Activated T-cell treated with anti-CD3 and anti-CD28 coated beads, Interleukin-2, amount 50 U/mL, for 72 hours (primary cell): ENCODE data around the gene TRPM8. TPM values are rescaled to one million over a fixed set of nuclear protein-coding genes. Genes with fewer than 3 reads are reported as not detected.

Experiments
- ATAC-seq, 2 donors: fragments of 150-1000 bp; cut with Tn5 transposase; replicated peaks in 1 of 2; 2 replicates each; pipeline ENCODE4 v1.10.0; 2021; ENCODE audit warnings: moderate library complexity in 2 of 2, mild to moderate bottlenecking in 1 of 2
- DNase-seq, 2 donors: peaks; one replicate each; pipeline ENCODE4 v3.0.0; 2021 to 2022; ENCODE audit warnings: mixed read lengths in 1 of 2
- H3K27ac Mint-ChIP-seq: one replicate; pipeline ENCODE4 v1.8.0; 2022; ENCODE audit warnings: mild to moderate bottlenecking, moderate library complexity, mixed read lengths
- H3K27me3 Mint-ChIP-seq: one replicate; pipeline ENCODE4 v1.8.0; 2022; ENCODE audit warnings: low read depth, mixed read lengths
- H3K36me3 Mint-ChIP-seq, 2 donors: one replicate each; pipeline ENCODE4 v1.8.0; 2022; ENCODE audit warnings: mixed read lengths in 2 of 2, mild to moderate bottlenecking in 1 of 2; ENCODE audit not compliant: insufficient read depth in 2 of 2
- H3K4me1 Mint-ChIP-seq: one replicate; pipeline ENCODE4 v1.8.0; 2022; ENCODE audit warnings: low read depth, mixed read lengths
- H3K4me3 Mint-ChIP-seq, 2 donors: one replicate each; pipeline ENCODE4 v1.8.0; 2022; ENCODE audit warnings: mild to moderate bottlenecking in 2 of 2, mixed read lengths in 2 of 2, moderate library complexity in 2 of 2
- H3K9me3 Mint-ChIP-seq, 2 donors: one replicate each; pipeline ENCODE4 v1.8.0; 2022; ENCODE audit warnings: mixed read lengths in 2 of 2
- total RNA-seq, 2 donors: library from RNA; stranded (reverse); gene quantifications; one replicate each; pipeline ENCODE4 v1.2.3, GENCODE V29; 2022

TRPM8 gene
- total RNA-seq, 2 donors from 2014 or later, result not detected

DNA sequence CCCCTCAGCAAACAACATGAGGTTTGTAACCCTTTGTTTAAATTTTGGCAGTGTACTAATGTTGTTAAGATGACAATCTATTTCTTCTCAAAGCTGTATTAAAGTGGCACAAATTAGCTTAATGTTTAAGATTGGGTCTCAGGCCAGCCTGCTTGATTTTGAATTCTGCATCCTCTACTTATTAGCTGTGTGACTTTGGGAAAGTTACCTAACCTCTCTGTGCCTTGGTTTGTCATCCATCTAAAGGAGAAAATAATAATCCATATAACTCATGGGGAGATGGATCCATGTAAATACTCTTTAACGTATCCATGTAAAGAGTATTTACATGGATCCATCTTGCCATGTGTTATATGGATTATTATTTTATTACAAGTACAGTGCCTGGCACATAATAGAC is 2.1 kb downstream of the TRPM8 start:
- no peak for DNase-seq
- no peak for ATAC-seq
- Mint-ChIP-seq H3K27ac (no peak overlapping the region), H3K36me3 (no peaks in the 10 kb centered on the region), H3K4me3 (no peak overlapping the region), H3K9me3 (no peaks in the 10 kb centered on the region), H3K27me3 (peaks cover 39% of the 10 kb centered on the region), H3K4me1 (peaks cover 10% of the 10 kb centered on the region)

DNA sequence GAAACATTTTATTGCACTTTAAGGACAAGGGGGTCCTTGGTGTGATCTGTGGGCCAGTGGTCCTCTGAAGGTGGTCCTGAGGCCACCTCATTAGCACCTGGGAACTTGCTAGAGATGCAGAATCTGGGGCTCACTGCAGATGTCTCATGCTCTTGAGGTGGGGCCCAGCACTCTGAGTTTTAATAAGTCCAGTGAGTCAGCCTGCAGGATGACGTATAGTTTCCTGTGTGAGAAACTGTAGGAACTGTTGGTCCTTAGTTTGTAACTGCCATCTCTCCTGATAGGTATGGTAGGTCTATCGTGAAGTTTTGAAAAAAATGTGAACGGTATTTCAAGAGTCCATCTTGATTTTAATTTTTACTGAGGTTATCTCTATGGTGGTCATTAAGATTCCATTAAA is 2.8 kb downstream of the TRPM8 start:
- peaks cover 44% of the 10 kb centered on the region for H3K27me3 Mint-ChIP-seq
- ATAC-seq (peak; percentile 72 to 79), DNase-seq (peak in 1 of 2 donors; percentile 15)
- H3K9me3 Mint-ChIP-seq, result no peaks in the 10 kb centered on the region
- no peak overlapping the region for H3K27ac Mint-ChIP-seq
- peaks cover 10% of the 10 kb centered on the region for H3K4me1 Mint-ChIP-seq
- no peaks in the 10 kb centered on the region for H3K36me3 Mint-ChIP-seq
- H3K4me3 Mint-ChIP-seq, result no peak overlapping the region

GRCh38 chr2:233922471-233922870 is 5.3 kb downstream of the TRPM8 start:
- ATAC-seq, result no peak
- Mint-ChIP-seq H3K9me3 (no peaks in the 10 kb centered on the region), H3K4me3 (no peak overlapping the region), H3K36me3 (no peaks in the 10 kb centered on the region), H3K4me1 (peaks cover 10% of the 10 kb centered on the region), H3K27ac (no peak overlapping the region), H3K27me3 (peaks cover 34% of the 10 kb centered on the region)
- no peak for DNase-seq

GRCh38 chr2:233925402-233925801 is 8.2 kb downstream of the TRPM8 start:
- H3K4me1 Mint-ChIP-seq, result peaks cover 12% of the 10 kb centered on the region
- no peak overlapping the region for H3K27ac Mint-ChIP-seq
- H3K36me3 Mint-ChIP-seq, result no peaks in the 10 kb centered on the region
- H3K27me3 Mint-ChIP-seq, result peaks cover 28% of the 10 kb centered on the region
- no peaks in the 10 kb centered on the region for H3K9me3 Mint-ChIP-seq
- ATAC-seq (no peak), DNase-seq (no peak)
- H3K4me3 Mint-ChIP-seq, result no peak overlapping the region

GRCh38 chr2:233926806-233927205 is 9.6 kb downstream of the TRPM8 start:
- Mint-ChIP-seq H3K9me3 (no peaks in the 10 kb centered on the region), H3K27ac (no peak overlapping the region), H3K27me3 (peaks cover 42% of the 10 kb centered on the region), H3K36me3 (no peaks in the 10 kb centered on the region), H3K4me1 (peaks cover 10% of the 10 kb centered on the region), H3K4me3 (no peak overlapping the region)
- ATAC-seq, result no peak
- no peak for DNase-seq

DNA sequence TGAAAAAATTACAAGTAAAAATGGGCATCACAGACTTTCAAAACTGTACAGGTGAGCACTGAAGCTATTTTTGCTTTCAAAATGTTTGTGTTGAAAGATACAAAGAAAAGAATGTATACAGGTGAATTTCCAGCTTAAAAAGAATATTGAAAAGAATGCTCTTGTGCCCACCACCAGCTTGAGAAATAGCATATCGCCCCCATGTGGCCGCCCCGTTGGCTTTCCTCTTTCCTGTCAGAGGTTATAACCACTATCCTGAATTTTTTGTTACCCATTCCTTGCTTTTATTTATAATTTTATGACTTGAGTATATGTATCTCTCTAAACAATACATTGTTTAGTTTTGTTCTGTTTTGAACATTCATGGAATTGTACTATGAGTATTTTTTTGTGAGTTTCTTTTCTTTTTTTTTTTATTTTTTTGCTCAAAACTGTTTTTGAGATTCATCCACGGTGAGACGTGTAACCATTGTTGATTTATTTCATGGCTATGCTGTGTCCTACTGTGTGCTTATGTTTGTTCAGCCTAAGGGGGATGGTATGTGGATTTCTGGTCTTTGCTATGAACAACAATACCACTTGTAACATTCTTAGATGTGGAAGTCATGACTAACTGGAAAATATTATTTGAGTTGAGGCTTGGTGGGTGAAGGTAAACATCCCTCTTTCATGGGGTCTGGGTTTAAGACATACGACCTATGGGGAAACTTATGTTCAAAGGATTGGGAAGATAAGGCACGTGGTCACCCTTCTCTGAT is 11.6 kb downstream of the TRPM8 start:
- Mint-ChIP-seq H3K4me1 (peaks cover 10% of the 10 kb centered on the region), H3K9me3 (no peaks in the 10 kb centered on the region), H3K27me3 (peaks cover 53% of the 10 kb centered on the region), H3K27ac (peak overlapping the region; percentile 1), H3K36me3 (no peaks in the 10 kb centered on the region), H3K4me3 (no peak overlapping the region)
- ATAC-seq (peak in 1 of 2 donors; percentile 13), DNase-seq (peak; percentile 27 to 52)

GRCh38 chr2:233929352-233930022 is 12.3 kb downstream of the TRPM8 start:
- Mint-ChIP-seq H3K4me1 (peaks cover 10% of the 10 kb centered on the region), H3K27ac (no peak overlapping the region), H3K36me3 (no peaks in the 10 kb centered on the region), H3K27me3 (peaks cover 49% of the 10 kb centered on the region), H3K4me3 (no peak overlapping the region), H3K9me3 (no peaks in the 10 kb centered on the region)
- ATAC-seq, result no peak
- DNase-seq, result no peak

DNA sequence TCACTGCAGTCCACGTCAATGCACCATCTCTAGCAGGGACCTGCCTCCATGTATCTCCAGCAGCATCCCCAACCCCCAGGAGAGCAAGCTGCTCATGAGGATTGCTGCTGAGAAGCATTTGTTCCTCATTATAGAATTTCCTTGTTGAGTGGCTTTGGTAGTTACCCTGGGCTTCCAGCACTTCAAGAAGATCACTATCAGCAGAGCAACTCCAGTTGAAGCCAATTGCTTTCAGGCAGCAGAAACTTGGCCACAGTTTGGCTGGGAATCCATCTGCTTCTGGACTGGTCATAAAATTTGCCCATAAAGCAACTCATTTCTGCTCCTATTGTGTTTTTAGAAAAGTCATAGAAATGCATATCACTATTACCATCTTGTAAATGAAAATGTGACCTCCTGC is 17.4 kb downstream of the TRPM8 start:
- Mint-ChIP-seq H3K36me3 (no peaks in the 10 kb centered on the region), H3K27me3 (peaks cover 60% of the 10 kb centered on the region), H3K9me3 (no peaks in the 10 kb centered on the region)

GRCh38 chr2:233935426-233935825 is 18.3 kb downstream of the TRPM8 start:
- H3K27me3 Mint-ChIP-seq, result peaks cover 63% of the 10 kb centered on the region
- H3K36me3 Mint-ChIP-seq, result no peaks in the 10 kb centered on the region
- H3K9me3 Mint-ChIP-seq, result no peaks in the 10 kb centered on the region
- peaks cover 13% of the 10 kb centered on the region for H3K4me1 Mint-ChIP-seq
- H3K27ac Mint-ChIP-seq, result no peak overlapping the region
- DNase-seq, result no peak
- no peak for ATAC-seq
- no peak overlapping the region for H3K4me3 Mint-ChIP-seq

More for the DNA sequence above, 17.4 kb downstream of the TRPM8 start:
- ATAC-seq (no peak), DNase-seq (no peak)
- H3K4me1 Mint-ChIP-seq, result peaks cover 15% of the 10 kb centered on the region
- H3K27ac Mint-ChIP-seq, result no peak overlapping the region
- H3K4me3 Mint-ChIP-seq, result no peak overlapping the region

DNA sequence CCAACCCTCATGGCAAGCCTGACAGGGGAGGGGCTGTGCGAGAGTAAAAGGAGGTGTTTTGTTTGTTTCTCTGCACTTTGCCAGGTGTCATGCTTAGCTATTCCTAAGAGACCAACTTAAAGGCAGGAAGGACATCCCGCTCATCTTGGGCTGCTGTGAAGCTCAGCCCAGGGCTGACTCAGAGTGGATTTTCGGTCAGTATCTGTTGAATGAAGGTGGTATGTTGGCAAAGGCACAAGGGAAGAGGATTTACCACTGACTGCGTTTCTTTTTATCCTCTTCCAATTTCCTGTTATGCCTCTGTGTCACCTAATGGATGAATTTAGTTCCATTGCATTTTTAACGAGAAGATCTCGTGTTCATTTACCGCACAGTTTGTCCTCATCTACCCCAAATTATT is 18.9 kb downstream of the TRPM8 start:
- DNase-seq, result no peak

GRCh38 chr2:233938676-233939370 is 21.6 kb downstream of the TRPM8 start:
- Mint-ChIP-seq H3K9me3 (peaks cover 0 to 2% of the 10 kb centered on the region in 2 donors), H3K4me1 (peaks cover 21% of the 10 kb centered on the region), H3K27me3 (peaks cover 52% of the 10 kb centered on the region), H3K4me3 (peak overlapping the region; percentile 69 to 70), H3K36me3 (no peaks in the 10 kb centered on the region), H3K27ac (no peak overlapping the region)
- no peak for DNase-seq
- peak; percentile 36 to 44 for ATAC-seq

More for the DNA sequence above, 18.9 kb downstream of the TRPM8 start:
- Mint-ChIP-seq H3K4me1 (peaks cover 19% of the 10 kb centered on the region), H3K4me3 (no peak overlapping the region), H3K36me3 (no peaks in the 10 kb centered on the region), H3K9me3 (no peaks in the 10 kb centered on the region), H3K27ac (no peak overlapping the region), H3K27me3 (peaks cover 63% of the 10 kb centered on the region)
- no peak for ATAC-seq

DNA sequence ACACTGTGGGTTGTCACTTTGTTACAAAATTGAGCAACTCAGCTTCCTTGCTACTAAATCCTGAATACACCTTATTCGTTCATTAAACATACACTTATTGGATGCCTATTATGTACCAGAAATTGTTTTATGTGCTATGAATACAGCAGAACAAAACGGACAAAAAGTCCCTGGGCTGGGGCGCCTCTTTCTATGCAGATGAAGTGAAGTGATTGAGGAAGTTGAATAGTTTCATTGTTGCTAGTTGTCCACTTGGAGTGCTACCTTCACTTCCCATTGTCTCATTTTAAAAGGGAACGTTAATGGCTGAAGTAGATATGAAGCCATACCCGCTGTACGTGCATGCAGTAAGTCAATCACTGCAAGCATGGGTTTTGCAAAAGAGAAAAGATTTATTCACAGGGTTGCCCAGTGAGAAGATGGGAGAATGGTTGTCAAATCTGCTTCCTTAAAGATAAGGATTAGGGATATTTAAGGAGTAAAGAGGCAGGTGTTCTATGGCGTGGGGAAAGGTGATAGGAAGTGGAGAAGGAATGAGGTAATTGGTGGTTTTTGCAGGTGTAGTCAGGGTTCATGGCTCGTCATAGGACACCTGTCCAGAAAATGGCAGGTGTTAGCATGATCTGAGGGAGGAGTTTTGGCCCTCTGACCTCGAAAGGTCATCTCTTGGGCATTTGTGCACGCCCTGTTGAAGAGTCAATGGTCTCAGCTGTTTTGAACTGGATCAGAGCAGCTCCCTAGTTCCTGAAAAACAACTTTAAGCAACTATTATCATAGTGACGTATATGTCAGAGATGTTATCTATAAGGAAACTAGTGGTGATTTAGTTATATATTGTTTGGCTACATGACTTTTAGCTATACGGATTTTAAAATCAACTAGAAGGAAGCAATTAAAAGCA is 23.5 kb downstream of the TRPM8 start:
- DNase-seq (no peak), ATAC-seq (no peak)
- Mint-ChIP-seq H3K27ac (no peak overlapping the region), H3K27me3 (peaks cover 55% of the 10 kb centered on the region), H3K36me3 (peaks cover 0 to 3% of the 10 kb centered on the region in 2 donors), H3K4me1 (peaks cover 21% of the 10 kb centered on the region), H3K4me3 (no peak overlapping the region), H3K9me3 (peaks cover 2% of the 10 kb centered on the region in 2 donors)
